ENCODE results near the gene SNN. TPM values are rescaled to one million over a fixed set of nuclear protein-coding genes. Genes with fewer than 3 reads are reported as not detected.
A peak's percentile ranks its signal among the peaks of the same experiment; 100 is the strongest.

SNN gene
- polyA plus RNA-seq, 2 of the 4 experiments (the other 2 are of a cell fraction): 6.3 to 10.7 TPM

GRCh38 chr16:11632455-11632939, 35.8 kb upstream of the SNN start:
- H3K27ac ChIP-seq: peak overlapping the region; percentile 12 to 89; a peak in 5 of 6 replicates
- DNase-seq (ENCODE audit: low read depth in 1 of 2, low spot score in 1 of 2) (no peak), ATAC-seq (peak in 1 of 2 experiments; percentile 31; a peak in 3 of 6 replicates), FAIRE-seq (no peak)
- ChIA-PET CTCF (interaction anchor here (0.6 to 1.8 kb wide), 4 partner anchors 8 to 287 kb away, joined by 3 to 4 read pairs (median 3); no protein-coding TSS in a partner anchor), POLR2A (interaction anchor here (1.4 kb wide), 1 partner anchor 8 kb away, joined by 4 read pairs; no protein-coding TSS in a partner anchor)
- H3K4me3 ChIP-seq: no peak overlapping the region
- no peak overlapping the region for H3K4me2 ChIP-seq
- no peak for TF ChIP-seq HEYL (CRISPR knock-in tag; IDR thresholded peaks at IDR 0.05)
- TF ChIP-seq FOSL2 (IDR thresholded peaks at IDR 0.05): no peak
- TF ChIP-seq FOSL2 (CRISPR knock-in tag; IDR thresholded peaks at IDR 0.05): no peak
- TF ChIP-seq SREBF2 (IDR thresholded peaks at IDR 0.05): no peak
- no peak for TF ChIP-seq RARB (CRISPR knock-in tag; IDR thresholded peaks at IDR 0.05)
- no peak for TF ChIP-seq NFE2L2 (conservative IDR thresholded peaks at IDR 0.05; ENCODE audit: low read length)
- TF ChIP-seq REST (IDR thresholded peaks at IDR 0.05): no peak
- TF ChIP-seq HOXA7 (CRISPR knock-in tag; IDR thresholded peaks at IDR 0.05): no peak
- TF ChIP-seq KDM1A (IDR thresholded peaks at IDR 0.05; ENCODE audit: low read depth): no peak
- no peak for TF ChIP-seq POLR2A (IDR thresholded peaks at IDR 0.05; ENCODE audit: low read length)
- TF ChIP-seq RAD21 (conservative IDR thresholded peaks at IDR 0.05 in 1 of 2, IDR thresholded peaks at IDR 0.05 in 1 of 2): no peak
- TF ChIP-seq CEBPB (IDR thresholded peaks at IDR 0.05): no peak
- no peak for TF ChIP-seq JUN (IDR thresholded peaks at IDR 0.05)
- TF ChIP-seq RFX5 (IDR thresholded peaks at IDR 0.05): no peak
- TF ChIP-seq ZC3H11A (IDR thresholded peaks at IDR 0.05): no peak
- TF ChIP-seq BCL3 (IDR thresholded peaks at IDR 0.05): no peak
- no peak for TF ChIP-seq PBX3 (IDR thresholded peaks at IDR 0.05)
- no peak for TF ChIP-seq HES2 (IDR thresholded peaks at IDR 0.05)
- TF ChIP-seq ELK1 (IDR thresholded peaks at IDR 0.05; ENCODE audit: low read depth, low read length): no peak
- TF ChIP-seq MAFK (IDR thresholded peaks at IDR 0.05; ENCODE audit: partially characterized antibody): no peak
- peaks cover 33% of the 10 kb centered on the region for H3K4me1 ChIP-seq
- 78% methylated on average over 14 of the region's 15 CpGs for WGBS (ENCODE audit: missing lambda C conversion rate)
- H3K9me3 ChIP-seq: no peaks in the 10 kb centered on the region

GRCh38 chr16:11633113-11633512, 35.1 kb upstream of the SNN start:
- Histone ChIP-seq H3K4me1 (peaks cover 30% of the 10 kb centered on the region), H3K4me3 (no peak overlapping the region), H3K4me2 (no peak overlapping the region), H3K9me3 (no peaks in the 10 kb centered on the region), H3K27ac (peak overlapping the region; percentile 12 to 89; a peak in 5 of 6 replicates)
- FAIRE-seq (no peak), ATAC-seq (no peak), DNase-seq (ENCODE audit: low read depth in 1 of 2, low spot score in 1 of 2) (no peak)
- ChIA-PET CTCF (no interaction called here), POLR2A (no interaction called here)
- WGBS (ENCODE audit: missing lambda C conversion rate): 87% methylated on average over 3 of the region's 3 CpGs
- no peak for TF ChIP-seq HES2 (IDR thresholded peaks at IDR 0.05)
- peak; percentile 56; the same call in 1 of the 2 replicates for TF ChIP-seq HOXB13 (CRISPR knock-in tag; IDR thresholded peaks at IDR 0.05; ENCODE audit: low read depth)
- TF ChIP-seq CHD4 (IDR thresholded peaks at IDR 0.05; ENCODE audit: borderline replicate concordance): no peak
- TF ChIP-seq MAFK (IDR thresholded peaks at IDR 0.05; ENCODE audit: partially characterized antibody): no peak
- TF ChIP-seq FOSL2 (IDR thresholded peaks at IDR 0.05): no peak
- no peak for TF ChIP-seq FOSL2 (CRISPR knock-in tag; IDR thresholded peaks at IDR 0.05)
- TF ChIP-seq MAZ (IDR thresholded peaks at IDR 0.05; ENCODE audit: borderline replicate concordance, low read depth, low read length): no peak
- no peak for TF ChIP-seq RNF2 (IDR thresholded peaks at IDR 0.05; ENCODE audit: borderline replicate concordance, low read depth)
- no peak for TF ChIP-seq PBX3 (IDR thresholded peaks at IDR 0.05)
- peak; percentile 50; the same call in 1 of the 2 replicates for TF ChIP-seq HEYL (CRISPR knock-in tag; IDR thresholded peaks at IDR 0.05)
- no peak for TF ChIP-seq EHMT2 (IDR thresholded peaks at IDR 0.05; ENCODE audit: low read depth)
- no peak for TF ChIP-seq CBX2 (IDR thresholded peaks at IDR 0.05; ENCODE audit: borderline replicate concordance, low read depth)
- no peak for TF ChIP-seq HOXB5 (CRISPR knock-in tag; IDR thresholded peaks at IDR 0.05)
- no peak for TF ChIP-seq CHD2 (IDR thresholded peaks at IDR 0.05; ENCODE audit: low read length, partially characterized antibody)
- TF ChIP-seq KDM1A (IDR thresholded peaks at IDR 0.05; ENCODE audit: low read depth): no peak
- no peak for TF ChIP-seq EHF (CRISPR knock-in tag; IDR thresholded peaks at IDR 0.05)

Measured in A549 (cell line).